Loucy (cell line): ENCODE data around the gene ZNF560.

Source experiments
- CTCF ChIP-seq: fragments of 200-600 bp; sonication (generic); conservative IDR thresholded peaks from 2 replicates; pipeline ENCODE4 v1.5.1; 2014; ENCODE audit warnings: mild to moderate bottlenecking, antibody characterized with exemption, low read length
- EZH2phosphoT487 ChIP-seq: fragments of 200-600 bp; IDR thresholded peaks from 2 replicates; pipeline ENCODE4 v1.6.1; 2018; ENCODE audit warnings: antibody characterized with exemption, mild to moderate bottlenecking, moderate library complexity, borderline replicate concordance

GRCh38 chr19:9500796-9501195, 2.4 kb upstream of the ZNF560 start:
- TF ChIP-seq CTCF (no peak), EZH2phosphoT487 (no peak)
